HEK293 (cell line): Measurements from ENCODE around the gene CCDC149.

ENCODE experiments used
- CTCF ChIP-seq: fragments of 450-650 bp; formaldehyde crosslinking; IDR thresholded peaks from 2 replicates; pipeline ENCODE4 v1.5.1; 2016; ENCODE audit warnings: missing biosample characterization, missing genetic modification characterization
- ELK4 ChIP-seq: IDR thresholded peaks from 2 replicates; pipeline ENCODE4 v1.6.1; 2011; ENCODE audit warnings: mild to moderate bottlenecking, low read depth, low read length, borderline replicate concordance
- GLI2 ChIP-seq: fragments of 450-650 bp; formaldehyde crosslinking; IDR thresholded peaks from 2 replicates; pipeline ENCODE4; 2017; ENCODE audit warnings: missing biosample characterization, missing genetic modification characterization, low read depth, borderline replicate concordance
- HOXA7 ChIP-seq: sonication (generic); formaldehyde crosslinking; IDR thresholded peaks from 2 replicates; pipeline ENCODE4 v1.8.1; 2022; ENCODE audit warnings: missing genetic modification reagents, borderline replicate concordance
- ZBTB11 ChIP-seq: fragments of 450-650 bp; formaldehyde crosslinking; conservative IDR thresholded peaks from 2 replicates; pipeline ENCODE4 v1.5.1; 2016; ENCODE audit warnings: low read depth, missing biosample characterization, missing genetic modification characterization
- ZNF10 ChIP-seq: fragments of 450-650 bp; formaldehyde crosslinking; IDR thresholded peaks from 2 replicates; pipeline ENCODE4 v1.5.1; 2017; ENCODE audit warnings: missing biosample characterization, missing genetic modification characterization

- TF ChIP-seq CTCF (tag by site-specific recombination) = no peak
- TF ChIP-seq GLI2 (tag by site-specific recombination) = no peak
- TF ChIP-seq HOXA7 (CRISPR knock-in tag) = no peak
- no peak for TF ChIP-seq ZBTB11 (tag by site-specific recombination)
- no peak for TF ChIP-seq ZNF10 (tag by site-specific recombination)
- no peak for TF ChIP-seq ELK4
Observed at GRCh38 chr4:24934311-24934710, 21.5 kb upstream of the CCDC149 start.
